ENCODE data around the gene SPINT2.

DNA sequence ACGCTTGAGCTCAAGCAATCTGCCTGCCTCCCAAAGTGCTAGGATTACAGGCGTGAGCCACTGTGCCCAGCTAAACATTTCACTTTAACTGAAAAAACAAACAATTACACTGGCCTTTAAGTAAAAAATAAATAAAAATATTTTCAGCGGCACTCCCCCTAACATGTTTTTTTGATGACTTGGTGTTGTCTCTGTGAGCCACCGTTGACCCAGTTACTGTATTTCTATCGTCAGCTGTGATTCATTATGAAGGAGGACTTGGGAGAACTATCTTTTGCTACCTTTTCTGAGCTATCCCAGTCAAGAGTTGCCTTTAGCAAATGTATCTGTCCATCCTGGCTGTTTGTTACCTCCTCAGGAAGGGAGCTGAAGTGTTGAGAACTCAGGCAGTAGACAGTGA is 21.2 kb downstream of the SPINT2 start:
- TF ChIP-seq TCF4 (CRISPR knock-in tag; IDR thresholded peaks at IDR 0.05; ENCODE audit: borderline replicate concordance) (no peak), RARB (CRISPR knock-in tag; IDR thresholded peaks at IDR 0.05) (no peak), ZFP3 (CRISPR knock-in tag; IDR thresholded peaks at IDR 0.05) (no peak), CSDC2 (CRISPR knock-in tag; IDR thresholded peaks at IDR 0.05) (no peak), TOX (CRISPR knock-in tag; IDR thresholded peaks at IDR 0.05; ENCODE audit: borderline replicate concordance) (no peak), GLIS3 (CRISPR knock-in tag; IDR thresholded peaks at IDR 0.05) (no peak), TSHZ2 (CRISPR knock-in tag; IDR thresholded peaks at IDR 0.05) (no peak), ZC3H10 (CRISPR knock-in tag; IDR thresholded peaks at IDR 0.05) (no peak), ZNF8 (CRISPR knock-in tag; IDR thresholded peaks at IDR 0.05) (no peak), ARNTL (CRISPR knock-in tag; IDR thresholded peaks at IDR 0.05; ENCODE audit: borderline replicate concordance, low read depth) (no peak)
- TF ChIP-seq, protein P1, sequence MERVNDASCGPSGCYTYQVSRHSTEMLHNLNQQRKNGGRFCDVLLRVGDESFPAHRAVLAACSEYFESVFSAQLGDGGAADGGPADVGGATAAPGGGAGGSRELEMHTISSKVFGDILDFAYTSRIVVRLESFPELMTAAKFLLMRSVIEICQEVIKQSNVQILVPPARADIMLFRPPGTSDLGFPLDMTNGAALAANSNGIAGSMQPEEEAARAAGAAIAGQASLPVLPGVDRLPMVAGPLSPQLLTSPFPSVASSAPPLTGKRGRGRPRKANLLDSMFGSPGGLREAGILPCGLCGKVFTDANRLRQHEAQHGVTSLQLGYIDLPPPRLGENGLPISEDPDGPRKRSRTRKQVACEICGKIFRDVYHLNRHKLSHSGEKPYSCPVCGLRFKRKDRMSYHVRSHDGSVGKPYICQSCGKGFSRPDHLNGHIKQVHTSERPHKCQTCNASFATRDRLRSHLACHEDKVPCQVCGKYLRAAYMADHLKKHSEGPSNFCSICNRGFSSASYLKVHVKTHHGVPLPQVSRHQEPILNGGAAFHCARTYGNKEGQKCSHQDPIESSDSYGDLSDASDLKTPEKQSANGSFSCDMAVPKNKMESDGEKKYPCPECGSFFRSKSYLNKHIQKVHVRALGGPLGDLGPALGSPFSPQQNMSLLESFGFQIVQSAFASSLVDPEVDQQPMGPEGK (CRISPR knock-in tag; IDR thresholded peaks at IDR 0.05; ENCODE audit: borderline replicate concordance) = no peak
- TF ChIP-seq, protein P2, sequence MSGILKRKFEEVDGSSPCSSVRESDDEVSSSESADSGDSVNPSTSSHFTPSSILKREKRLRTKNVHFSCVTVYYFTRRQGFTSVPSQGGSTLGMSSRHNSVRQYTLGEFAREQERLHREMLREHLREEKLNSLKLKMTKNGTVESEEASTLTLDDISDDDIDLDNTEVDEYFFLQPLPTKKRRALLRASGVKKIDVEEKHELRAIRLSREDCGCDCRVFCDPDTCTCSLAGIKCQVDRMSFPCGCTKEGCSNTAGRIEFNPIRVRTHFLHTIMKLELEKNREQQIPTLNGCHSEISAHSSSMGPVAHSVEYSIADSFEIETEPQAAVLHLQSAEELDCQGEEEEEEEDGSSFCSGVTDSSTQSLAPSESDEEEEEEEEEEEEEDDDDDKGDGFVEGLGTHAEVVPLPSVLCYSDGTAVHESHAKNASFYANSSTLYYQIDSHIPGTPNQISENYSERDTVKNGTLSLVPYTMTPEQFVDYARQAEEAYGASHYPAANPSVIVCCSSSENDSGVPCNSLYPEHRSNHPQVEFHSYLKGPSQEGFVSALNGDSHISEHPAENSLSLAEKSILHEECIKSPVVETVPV (CRISPR knock-in tag; IDR thresholded peaks at IDR 0.05) = no peak

All from SK-N-SH treated with all-trans-retinoic acid at 6 μM for 48 hours (cell line).